Measurements from ENCODE around the gene PRKAA2.

DNA sequence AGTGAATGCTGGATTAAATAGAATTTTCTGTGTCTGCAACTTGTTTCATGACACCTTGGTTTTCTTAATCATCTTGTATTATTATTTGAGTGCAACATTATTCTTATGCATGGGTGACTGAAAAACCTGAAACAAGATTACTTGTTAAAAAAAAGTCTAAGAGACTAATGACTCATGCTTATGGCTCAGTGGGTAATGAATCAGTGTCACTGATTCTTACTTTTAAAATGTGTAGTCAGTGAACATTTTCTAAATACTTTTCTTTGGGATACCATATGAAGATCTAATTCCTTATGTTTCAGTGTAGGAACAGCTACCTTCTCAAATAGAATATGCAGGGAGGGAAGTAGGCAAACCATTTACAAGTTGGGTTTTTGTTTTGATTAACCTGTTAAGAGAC is 65.5 kb downstream of the PRKAA2 start:
- TF ChIP-seq, protein P1, sequence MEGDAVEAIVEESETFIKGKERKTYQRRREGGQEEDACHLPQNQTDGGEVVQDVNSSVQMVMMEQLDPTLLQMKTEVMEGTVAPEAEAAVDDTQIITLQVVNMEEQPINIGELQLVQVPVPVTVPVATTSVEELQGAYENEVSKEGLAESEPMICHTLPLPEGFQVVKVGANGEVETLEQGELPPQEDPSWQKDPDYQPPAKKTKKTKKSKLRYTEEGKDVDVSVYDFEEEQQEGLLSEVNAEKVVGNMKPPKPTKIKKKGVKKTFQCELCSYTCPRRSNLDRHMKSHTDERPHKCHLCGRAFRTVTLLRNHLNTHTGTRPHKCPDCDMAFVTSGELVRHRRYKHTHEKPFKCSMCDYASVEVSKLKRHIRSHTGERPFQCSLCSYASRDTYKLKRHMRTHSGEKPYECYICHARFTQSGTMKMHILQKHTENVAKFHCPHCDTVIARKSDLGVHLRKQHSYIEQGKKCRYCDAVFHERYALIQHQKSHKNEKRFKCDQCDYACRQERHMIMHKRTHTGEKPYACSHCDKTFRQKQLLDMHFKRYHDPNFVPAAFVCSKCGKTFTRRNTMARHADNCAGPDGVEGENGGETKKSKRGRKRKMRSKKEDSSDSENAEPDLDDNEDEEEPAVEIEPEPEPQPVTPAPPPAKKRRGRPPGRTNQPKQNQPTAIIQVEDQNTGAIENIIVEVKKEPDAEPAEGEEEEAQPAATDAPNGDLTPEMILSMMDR (IDR thresholded peaks at IDR 0.05) = no peak
- TF ChIP-seq POLR2AphosphoS5 (IDR thresholded peaks at IDR 0.05) (no peak), POLR2A (IDR thresholded peaks at IDR 0.05) (no peak), EP300 (IDR thresholded peaks at IDR 0.05) (no peak)

All from suprapubic skin (tissue), 4 donors.